Non-pigmented ciliary epithelial cell (primary cell): ENCODE data around the gene PRG2.
"Not testable (repeated sequence)": the region's sequence is repeated elsewhere in the genome, so short reads cannot be mapped to it uniquely, and the experiment has no call there.

ENCODE experiments used
- DNase-seq: peaks from one replicate; pipeline ENCODE4 v3.0.0-alpha.2; 2010; ENCODE audit warnings: low read depth

The PRG2 gene

GRCh38 chr11:57347336-57347735 lies 43.1 kb downstream of the PRG2 start:
- DNase-seq, result no peak

- DNase-seq, result no peak
These were observed 44.8 kb downstream of the PRG2 start for GRCh38 chr11:57345555-57346211.

GRCh38 chr11:57344826-57345225 lies 45.6 kb downstream of the PRG2 start:
- DNase-seq, result no peak

- no peak for DNase-seq
These were observed 46.6 kb downstream of the PRG2 start for GRCh38 chr11:57343825-57344224.

GRCh38 chr11:57342702-57343101 lies 47.7 kb downstream of the PRG2 start:
- no peak for DNase-seq

- no peak for DNase-seq
These were observed 49.1 kb downstream of the PRG2 start for GRCh38 chr11:57341250-57341808.

- no peak for DNase-seq
These were observed 50.3 kb downstream of the PRG2 start for GRCh38 chr11:57340039-57340615.

GRCh38 chr11:57339328-57339727 lies 51.1 kb downstream of the PRG2 start:
- DNase-seq, result no peak

- DNase-seq, result no peak
These were observed 52.3 kb downstream of the PRG2 start, which contains the start of gene P2RX3 for GRCh38 chr11:57338142-57338541. P2RX3 (plus strand) TSS chr11:57338352; CDS start chr11:57338551, 199 bp downstream.

- not testable (repeated sequence) for DNase-seq
These were observed 53.6 kb downstream of the PRG2 start for GRCh38 chr11:57336856-57337255.
